T follicular helper cell (primary cell): ENCODE results near the gene OSBPL1A.
"Not testable (repeated sequence)": the region's sequence is repeated elsewhere in the genome, so short reads cannot be mapped to it uniquely, and the experiment has no call there.

Experiments
- DNase-seq: peaks from one replicate; pipeline ENCODE4 v3.0.0-alpha.2; 2020; ENCODE audit warnings: low read depth

OSBPL1A gene

GRCh38 chr18:24397131-24397693, 412 bp downstream of the OSBPL1A start:
- DNase-seq, result no peak

- no peak for DNase-seq
Measured at GRCh38 chr18:24396082-24396633, 1.5 kb downstream of the OSBPL1A start.

GRCh38 chr18:24395049-24395795, 2.4 kb downstream of the OSBPL1A start:
- DNase-seq, result no peak

- no peak for DNase-seq
Measured at GRCh38 chr18:24388957-24389356, 8.7 kb downstream of the OSBPL1A start.

- DNase-seq, result no peak
Measured at GRCh38 chr18:24386681-24387080, 10.9 kb downstream of the OSBPL1A start.

GRCh38 chr18:24381126-24381525, 16.5 kb downstream of the OSBPL1A start:
- DNase-seq, result no peak

GRCh38 chr18:24380163-24380747, 17.4 kb downstream of the OSBPL1A start:
- no peak for DNase-seq

GRCh38 chr18:24378598-24378997, 19.0 kb downstream of the OSBPL1A start:
- DNase-seq, result no peak

GRCh38 chr18:24376531-24376930, 21.1 kb downstream of the OSBPL1A start:
- DNase-seq, result not testable (repeated sequence)

GRCh38 chr18:24373328-24373727, 24.3 kb downstream of the OSBPL1A start:
- DNase-seq, result no peak

GRCh38 chr18:24372279-24372872, 25.2 kb downstream of the OSBPL1A start:
- DNase-seq, result no peak

GRCh38 chr18:24370120-24370519, 27.5 kb downstream of the OSBPL1A start:
- DNase-seq, result no peak

GRCh38 chr18:24369426-24369825, 28.2 kb downstream of the OSBPL1A start:
- DNase-seq, result no peak

GRCh38 chr18:24368749-24369148, 28.9 kb downstream of the OSBPL1A start:
- DNase-seq, result no peak

GRCh38 chr18:24366328-24366727, 31.3 kb downstream of the OSBPL1A start:
- no peak for DNase-seq

GRCh38 chr18:24364177-24364576, 33.4 kb downstream of the OSBPL1A start:
- DNase-seq, result no peak

- no peak for DNase-seq
Measured at GRCh38 chr18:24362757-24363156, 34.9 kb downstream of the OSBPL1A start.

- not testable (repeated sequence) for DNase-seq
Measured at GRCh38 chr18:24359787-24360530, 37.7 kb downstream of the OSBPL1A start.

GRCh38 chr18:24354278-24354677, 43.3 kb downstream of the OSBPL1A start:
- DNase-seq, result no peak

GRCh38 chr18:24346254-24346653, 51.4 kb downstream of the OSBPL1A start:
- no peak for DNase-seq

- no peak for DNase-seq
Measured at GRCh38 chr18:24344509-24344908, 53.1 kb downstream of the OSBPL1A start.

- DNase-seq, result no peak
Measured at GRCh38 chr18:24342347-24342746, 55.3 kb downstream of the OSBPL1A start.
